ENCODE data around the gene LRRC26.

The LRRC26 gene

DNA sequence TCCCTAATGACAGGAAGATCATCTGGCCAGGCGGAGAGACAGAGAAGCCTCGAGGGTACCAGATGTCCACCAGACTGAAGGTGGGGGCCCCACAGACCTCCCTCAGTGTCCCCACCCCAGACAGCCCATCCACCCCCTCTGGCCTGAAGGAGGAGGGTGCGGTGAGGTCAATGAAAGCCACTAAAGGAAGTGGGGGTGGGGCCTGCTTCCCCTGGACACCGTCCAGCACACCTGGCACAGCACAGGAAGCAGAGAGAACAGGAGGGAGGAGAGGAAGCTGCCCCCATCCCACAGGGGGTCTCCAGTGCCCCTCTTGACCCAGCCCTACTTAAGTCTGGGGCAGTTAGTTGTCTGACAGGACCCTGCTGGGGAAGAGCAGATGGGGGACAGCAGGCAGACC, 11.2 kb downstream of the LRRC26 start:
- in situ Hi-C loops (cut with HindIII; ENCODE audit: low sequenced_read_pairs): loop anchor here (25.0 kb wide), 2 partner anchors 221 to 346 kb away; partner anchors contain the start of genes C8G, FBXW5 and RABL6

DNA sequence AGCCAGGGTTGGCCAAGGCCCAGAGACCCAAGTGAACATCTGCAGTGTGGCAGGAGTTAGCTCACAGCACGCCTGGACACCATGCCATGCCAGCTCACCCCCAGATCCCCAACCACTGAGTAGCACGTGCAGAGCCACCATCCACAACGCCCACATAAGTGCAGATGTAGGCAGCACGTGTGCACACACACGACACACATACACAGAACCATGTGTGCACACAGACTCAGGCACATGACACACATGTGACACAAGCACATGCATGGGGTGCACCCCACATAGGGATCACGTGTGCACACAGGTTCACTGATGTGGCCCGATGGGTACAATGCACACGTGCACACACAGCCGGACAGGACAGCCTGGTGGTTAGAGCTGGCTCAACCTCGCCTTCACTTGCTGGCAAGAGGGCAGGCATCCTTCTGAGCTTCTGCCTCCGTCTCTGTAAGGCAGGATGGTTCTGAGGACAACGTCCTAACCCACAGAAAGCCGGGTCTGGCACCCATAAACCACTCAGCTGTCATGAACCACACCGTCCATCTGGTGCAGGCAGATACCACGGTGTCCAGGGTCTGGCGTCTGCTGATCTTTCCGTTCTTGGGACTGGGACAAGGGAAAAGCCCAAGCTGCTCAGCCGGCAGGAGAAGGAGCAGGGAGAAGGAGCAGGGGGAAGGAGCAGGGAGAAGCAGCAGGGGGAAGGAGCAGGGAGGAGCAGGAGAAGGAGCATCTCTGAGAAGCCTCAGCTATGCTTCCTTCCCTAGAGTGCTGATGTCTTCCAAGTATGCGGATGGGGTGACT, 12.0 kb downstream of the LRRC26 start:
- in situ Hi-C loops (cut with HindIII; ENCODE audit: low sequenced_read_pairs): loop anchor here (25.0 kb wide), 2 partner anchors 221 to 346 kb away; partner anchors contain the start of genes C8G, FBXW5 and RABL6

DNA sequence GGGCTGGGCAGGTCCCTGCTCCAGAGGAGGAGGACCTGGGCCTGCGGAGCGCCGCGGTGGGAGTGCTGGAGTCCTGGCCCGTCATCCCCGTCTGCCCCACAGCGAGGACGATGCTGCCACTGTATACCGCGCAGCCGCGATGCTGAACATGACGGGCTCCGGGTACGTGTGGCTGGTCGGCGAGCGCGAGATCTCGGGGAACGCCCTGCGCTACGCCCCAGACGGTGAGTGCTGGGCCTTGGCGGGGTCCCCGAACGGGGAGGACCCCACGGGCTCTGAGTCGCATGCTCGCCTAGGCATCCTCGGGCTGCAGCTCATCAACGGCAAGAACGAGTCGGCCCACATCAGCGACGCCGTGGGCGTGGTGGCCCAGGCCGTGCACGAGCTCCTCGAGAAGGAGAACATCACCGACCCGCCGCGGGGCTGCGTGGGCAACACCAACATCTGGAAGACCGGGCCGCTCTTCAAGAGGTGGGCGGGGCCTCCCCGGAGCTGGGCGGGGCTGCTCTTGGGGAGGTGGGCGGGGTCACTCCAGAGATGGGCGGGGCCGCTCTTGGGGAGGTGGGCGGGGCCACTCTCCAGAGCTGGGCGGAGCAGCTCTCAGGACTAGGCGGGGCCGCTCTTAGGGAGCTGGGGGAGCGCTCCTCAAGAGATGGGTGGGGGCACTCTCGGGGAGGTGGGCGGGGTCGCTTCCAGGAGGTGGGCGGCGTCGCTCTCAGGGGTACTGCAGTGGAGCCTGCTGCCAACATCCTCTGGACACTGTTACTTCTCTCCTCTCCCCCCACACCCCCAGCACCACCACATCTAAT, 13.1 kb downstream of the LRRC26 start:
- in situ Hi-C loops (cut with HindIII; ENCODE audit: low sequenced_read_pairs): loop anchor here (25.0 kb wide), 2 partner anchors 219 to 344 kb away; partner anchors contain the start of genes C8G, FBXW5 and RABL6

DNA sequence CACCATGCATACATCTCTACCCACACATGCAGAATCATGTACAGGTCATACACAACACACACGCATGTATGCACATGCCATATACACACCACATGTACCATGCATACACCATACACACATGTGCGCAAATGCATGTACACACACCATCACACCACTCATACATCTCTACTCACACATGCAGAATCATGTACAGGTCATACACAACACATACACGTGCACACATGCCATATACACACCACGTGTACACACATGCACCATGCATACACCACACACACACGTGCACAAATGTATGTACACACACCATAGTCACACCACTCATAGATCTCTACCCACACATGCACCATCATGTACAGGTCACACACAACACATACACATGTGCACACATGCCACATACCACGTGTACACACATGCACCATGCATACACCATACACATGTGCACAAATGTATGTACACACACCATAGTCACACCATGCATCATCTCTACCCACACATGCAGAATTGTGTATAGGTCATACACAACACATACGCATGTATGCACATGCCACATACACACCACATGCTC, 16.9 kb downstream of the LRRC26 start:
- in situ Hi-C loops (cut with HindIII; ENCODE audit: low sequenced_read_pairs): loop anchor here (25.0 kb wide), 2 partner anchors 216 to 341 kb away; partner anchors contain the start of genes C8G, FBXW5 and RABL6

DNA sequence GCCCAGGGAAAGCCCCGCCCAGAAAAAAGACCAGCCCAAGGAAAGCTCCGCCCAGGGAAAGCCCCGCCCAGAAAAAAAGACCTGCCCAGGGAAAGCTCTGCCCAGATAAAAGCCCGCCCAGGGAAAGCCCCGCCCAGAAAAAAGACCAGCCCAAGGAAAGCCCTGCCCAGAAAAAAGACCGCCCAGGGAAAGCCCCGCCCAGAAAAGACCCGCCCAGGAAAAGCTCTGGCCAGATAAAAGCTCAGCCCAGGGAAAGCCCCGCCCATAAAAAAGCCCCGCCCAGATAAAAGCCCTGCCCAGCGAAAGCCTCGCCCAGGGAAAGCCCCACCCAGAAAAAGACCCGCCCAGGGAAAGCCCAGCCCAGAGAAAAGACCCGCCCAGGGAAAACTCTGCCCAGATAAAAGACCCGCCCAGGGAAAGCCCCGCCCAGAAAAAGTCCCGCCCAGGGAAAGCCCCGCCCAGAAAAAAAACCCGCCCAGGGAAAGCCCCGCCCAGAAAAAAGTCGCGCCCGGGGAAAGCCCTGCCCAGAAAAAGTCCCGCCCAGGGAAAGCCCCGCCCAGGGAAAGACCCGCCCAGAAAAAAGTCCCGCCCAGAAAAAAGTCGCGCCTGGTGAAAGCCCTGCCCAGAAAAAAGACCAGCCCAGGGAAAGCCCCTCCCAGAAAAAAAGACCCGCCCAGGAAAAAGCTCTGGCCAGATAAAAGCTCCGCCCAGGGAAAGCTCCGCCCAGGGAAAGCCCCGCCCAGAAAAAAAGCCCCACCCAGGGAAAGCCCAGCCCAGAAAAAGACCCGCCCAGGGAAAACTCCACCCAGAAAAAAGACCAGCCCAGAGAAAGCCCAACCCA, 19.0 kb downstream of the LRRC26 start:
- in situ Hi-C loops (cut with HindIII; ENCODE audit: low sequenced_read_pairs): loop anchor here (25.0 kb wide), 2 partner anchors 214 to 339 kb away; partner anchors contain the start of genes C8G, FBXW5 and RABL6

DNA sequence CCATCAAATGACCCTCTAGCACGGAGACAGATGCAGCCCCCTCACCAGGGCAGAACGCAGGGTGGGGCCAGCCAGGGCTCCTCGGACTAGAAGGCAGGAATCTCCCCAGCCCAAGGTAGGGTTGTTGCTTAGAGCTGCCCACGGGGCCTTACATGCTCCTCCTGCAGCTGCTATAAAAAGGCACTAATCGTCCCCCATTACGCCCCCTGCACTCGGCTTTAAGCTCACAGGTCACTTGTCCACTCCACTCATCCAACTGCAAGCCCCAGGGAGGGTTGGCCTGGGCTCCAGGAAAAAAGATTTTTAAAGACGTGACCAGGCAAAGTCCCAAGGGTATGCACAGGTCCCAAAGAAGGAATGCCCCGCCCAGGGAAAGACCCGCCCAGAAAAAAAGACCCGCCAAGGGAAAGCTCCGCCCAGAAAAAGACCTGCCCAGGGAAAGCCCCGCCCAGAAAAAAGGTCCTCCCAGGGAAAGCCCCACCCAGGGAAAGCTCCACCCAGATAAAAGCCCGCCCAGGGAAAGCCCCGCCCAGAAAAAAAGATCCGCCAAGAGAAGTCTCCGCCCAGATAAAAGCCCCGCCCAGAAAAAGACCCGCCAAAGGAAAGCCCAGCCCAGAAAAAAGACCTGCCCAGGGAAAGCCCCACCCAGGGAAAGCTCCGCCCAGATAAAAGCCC, 19.8 kb downstream of the LRRC26 start:
- in situ Hi-C loops (cut with HindIII; ENCODE audit: low sequenced_read_pairs): loop anchor here (25.0 kb wide), 2 partner anchors 213 to 338 kb away; partner anchors contain the start of genes C8G, FBXW5 and RABL6

DNA sequence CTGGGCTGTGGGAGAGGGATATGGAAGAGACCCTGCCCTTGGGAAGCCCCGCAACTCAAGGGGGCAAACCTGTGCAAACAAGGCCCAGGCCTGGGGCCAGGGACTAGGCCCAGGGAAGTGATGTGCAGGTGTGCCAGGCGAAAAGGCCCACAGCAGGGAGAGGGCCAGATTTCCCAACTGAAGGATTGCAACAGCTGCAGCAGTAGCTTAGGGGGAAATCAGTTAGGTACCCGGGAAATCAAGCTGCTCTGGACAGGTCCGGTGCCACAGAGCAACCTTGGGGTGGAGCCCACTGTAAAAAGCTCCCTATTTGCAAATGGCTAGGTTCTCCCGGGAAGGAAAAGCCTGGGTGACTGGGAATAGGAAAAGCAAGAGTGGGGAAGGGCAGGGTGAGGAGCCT, 20.5 kb downstream of the LRRC26 start:
- in situ Hi-C loops (cut with HindIII; ENCODE audit: low sequenced_read_pairs): no loop called here

DNA sequence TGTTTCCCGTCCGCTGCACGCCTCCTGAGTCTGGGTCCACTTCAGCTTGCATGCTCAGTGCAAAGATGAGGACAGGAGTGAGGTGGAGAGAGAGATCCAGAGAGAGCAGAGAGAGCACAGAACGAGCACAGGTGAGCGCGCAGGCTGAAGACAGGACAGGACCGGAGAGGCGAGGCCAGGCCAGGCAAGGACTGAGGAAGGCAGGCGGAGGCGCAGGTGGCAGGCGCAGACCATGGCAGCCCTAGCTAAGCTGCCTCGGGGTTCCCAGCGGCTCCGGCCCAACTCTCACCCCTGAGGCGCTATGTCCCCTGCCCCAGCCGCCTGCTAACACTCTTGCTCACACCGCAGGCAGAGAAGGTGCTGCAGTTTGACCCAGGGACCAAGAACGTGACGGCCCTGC, 21.2 kb downstream of the LRRC26 start:
- in situ Hi-C loops (cut with HindIII; ENCODE audit: low sequenced_read_pairs): no loop called here

DNA sequence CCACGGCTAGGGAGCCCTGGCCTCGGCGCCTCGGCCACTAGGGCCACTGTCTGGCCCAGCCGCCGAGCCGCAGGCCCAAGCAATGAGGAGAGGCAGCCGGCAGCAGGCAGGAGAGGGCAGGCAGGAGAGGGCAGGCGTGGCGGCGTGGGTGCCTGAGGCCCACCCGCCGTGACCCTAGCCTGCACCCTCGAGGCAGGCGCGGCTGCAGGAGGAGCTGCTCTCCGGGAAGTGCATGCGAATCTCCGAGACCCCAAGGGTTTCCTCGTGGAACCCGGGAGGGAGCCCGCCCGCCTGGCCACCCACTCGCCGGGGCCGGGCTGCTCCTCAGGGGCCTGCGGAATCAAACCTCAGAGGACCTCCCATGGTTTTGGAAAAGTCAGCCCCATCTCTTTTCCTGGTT, 21.6 kb downstream of the LRRC26 start:
- in situ Hi-C loops (cut with HindIII; ENCODE audit: low sequenced_read_pairs): no loop called here

DNA sequence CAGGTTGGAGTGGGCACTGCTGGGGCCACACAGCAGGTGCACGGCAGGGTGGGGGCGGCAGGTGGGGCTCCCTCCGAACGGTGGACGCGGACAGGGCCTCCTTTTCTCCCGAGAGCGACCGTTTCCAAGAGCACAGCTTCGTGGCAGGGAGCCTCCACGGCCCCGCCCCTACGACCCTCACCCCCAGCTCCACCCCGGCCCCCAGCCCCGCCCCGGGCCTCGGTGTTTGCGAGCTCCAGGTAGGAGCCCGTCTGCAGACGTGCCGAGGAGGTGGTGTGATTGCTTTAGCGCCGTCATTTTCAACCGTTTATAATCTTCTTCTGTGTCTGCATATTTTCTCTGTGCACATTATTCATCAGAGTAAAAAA, 22.1 kb downstream of the LRRC26 start:
- in situ Hi-C loops (cut with HindIII; ENCODE audit: low sequenced_read_pairs): no loop called here

DNA sequence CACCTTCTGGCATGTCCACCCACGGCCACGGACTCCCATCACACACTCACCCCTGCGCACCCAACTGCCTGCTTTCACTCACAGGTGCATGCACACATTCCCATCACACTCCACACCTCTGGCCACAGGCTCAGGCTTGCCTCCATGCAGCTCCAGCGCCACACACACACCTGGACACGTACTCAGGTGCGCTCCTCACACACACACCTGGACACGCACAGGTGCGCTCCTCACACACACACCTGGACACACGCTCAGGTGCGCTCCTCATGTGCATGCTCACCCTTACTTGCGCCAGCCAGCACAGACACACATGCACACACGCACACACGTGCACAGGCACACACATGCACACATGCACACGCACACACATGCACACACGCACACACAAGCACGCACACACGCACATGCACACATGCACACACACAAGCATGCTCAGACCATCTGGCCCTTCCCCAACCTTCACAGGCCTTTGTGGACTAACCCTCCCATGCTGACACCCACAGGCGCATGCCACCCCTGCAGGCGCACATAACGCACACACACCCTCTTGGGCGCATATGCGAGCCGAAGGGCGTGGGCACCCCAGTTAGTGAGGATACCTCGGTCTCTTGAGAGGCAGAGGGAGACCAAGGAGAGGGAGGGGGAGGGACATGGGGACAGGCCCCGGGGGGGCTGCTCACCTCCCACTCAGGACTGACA, 22.6 kb downstream of the LRRC26 start:
- in situ Hi-C loops (cut with HindIII; ENCODE audit: low sequenced_read_pairs): no loop called here

DNA sequence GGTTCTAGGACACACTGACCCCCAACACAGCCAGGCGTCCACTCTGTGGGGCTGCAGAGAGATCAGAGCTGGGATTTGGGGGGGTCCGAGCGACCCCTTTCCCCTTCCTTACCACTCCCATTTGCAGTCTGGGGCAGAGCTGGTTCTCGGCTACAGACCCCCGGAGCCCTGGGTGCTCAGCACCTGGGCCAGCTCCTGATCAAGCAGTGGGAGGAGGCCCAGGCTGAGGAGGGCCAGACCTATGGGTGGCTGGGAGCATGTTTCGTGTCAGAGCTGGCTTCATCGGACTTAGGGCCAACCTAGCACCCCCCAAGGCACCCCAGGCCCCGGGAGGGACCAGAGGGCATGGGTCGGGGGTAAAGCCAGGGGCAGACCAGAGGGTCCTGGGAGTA, 23.3 kb downstream of the LRRC26 start:
- in situ Hi-C loops (cut with HindIII; ENCODE audit: low sequenced_read_pairs): no loop called here

DNA sequence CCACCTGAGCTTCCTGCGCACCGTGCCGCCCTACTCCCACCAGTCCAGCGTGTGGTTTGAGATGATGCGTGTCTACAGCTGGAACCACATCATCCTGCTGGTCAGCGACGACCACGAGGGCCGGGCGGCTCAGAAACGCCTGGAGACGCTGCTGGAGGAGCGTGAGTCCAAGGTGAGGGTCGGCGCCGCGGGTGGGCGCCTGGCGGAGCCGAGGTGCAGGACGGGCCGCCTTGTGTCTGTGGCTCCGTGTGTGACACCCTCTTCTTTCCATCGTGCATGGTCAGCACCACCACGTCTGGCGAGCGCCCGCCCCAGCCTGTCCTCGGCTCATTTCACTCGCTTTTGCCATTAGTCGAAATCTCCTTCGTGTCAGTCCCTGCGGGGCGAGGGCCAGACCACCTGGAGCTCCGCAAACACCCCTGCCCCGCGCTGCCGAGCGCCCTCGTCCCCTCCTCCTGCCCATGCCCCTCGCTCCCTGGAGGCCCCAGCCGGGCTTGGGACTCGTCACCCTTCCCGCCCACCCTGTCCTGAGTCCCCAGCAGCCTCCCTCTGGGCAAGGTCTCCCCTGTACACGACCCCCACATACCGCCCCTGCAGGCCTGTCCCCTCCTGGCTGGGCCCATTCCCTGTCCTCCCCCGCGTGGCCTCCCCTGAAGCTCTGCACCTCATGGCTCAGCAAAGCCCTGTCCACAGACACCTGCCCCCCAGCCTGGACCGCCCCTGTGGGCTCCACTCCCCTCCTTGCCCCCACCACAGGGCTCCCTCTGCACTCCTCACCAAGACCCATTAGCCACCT, 23.9 kb downstream of the LRRC26 start:
- in situ Hi-C loops (cut with HindIII; ENCODE audit: low sequenced_read_pairs): no loop called here

DNA sequence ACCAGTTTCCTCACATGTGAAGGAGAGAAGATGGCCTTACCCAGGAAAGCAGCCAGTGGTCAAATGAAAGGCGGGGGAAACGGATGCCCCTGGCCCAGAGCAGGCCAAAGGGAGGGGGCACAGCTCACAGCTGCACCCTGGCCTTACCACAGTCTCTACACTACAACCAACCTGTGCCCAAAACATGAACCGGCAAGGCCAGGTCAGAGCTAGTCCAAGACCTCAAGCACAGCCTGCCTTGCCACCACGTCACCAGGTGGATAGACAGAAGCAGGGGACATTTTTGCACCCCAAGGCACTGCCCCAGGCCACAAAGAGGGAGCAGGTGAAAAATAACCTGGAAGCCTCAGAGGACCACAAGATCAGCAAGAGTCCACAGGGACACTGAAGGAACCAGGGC, 26.4 kb downstream of the LRRC26 start:
- in situ Hi-C loops (cut with HindIII; ENCODE audit: low sequenced_read_pairs): no loop called here

DNA sequence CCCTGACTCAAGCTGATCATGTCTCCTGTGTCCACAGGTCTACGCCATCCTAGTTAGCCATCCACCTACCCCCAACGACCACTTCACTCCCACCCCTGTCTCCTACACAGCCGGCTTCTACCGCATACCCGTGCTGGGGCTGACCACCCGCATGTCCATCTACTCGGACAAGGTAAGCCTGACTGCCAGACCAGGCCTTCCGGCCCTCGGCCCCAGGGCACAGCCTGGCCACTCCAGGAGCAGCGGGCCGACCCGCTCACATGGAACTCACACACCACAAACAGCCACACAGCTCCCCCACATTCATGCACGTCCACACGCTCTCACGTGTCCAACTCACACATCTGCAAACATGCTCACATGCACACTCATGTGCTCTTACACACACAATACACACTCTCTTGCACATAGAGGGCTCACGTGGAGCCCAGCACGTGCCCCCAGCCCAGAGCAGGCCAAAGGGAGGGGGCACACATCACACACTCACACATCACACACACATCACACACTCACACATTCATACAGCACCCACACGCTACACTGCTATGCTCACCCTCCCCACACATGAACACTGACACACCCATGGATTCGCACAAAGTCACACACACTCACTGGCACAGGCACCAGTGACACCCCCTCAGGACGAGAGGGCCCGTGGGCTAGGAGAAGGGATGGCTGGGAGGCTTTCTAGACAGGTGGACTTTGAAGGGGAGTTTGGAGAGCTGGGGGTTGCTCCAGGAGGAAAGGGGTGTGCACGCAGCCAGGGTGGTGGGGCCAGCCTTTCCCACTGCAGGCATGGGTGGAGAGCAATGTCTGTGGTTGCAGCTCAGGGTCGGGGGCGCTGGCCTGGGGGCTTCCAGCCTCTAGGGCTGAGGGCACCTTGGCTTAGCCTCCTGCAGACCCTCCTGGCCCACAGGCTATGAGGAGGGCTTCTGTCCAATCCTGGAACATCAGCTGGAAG, 27.6 kb downstream of the LRRC26 start:
- in situ Hi-C loops (cut with HindIII; ENCODE audit: low sequenced_read_pairs): no loop called here

DNA sequence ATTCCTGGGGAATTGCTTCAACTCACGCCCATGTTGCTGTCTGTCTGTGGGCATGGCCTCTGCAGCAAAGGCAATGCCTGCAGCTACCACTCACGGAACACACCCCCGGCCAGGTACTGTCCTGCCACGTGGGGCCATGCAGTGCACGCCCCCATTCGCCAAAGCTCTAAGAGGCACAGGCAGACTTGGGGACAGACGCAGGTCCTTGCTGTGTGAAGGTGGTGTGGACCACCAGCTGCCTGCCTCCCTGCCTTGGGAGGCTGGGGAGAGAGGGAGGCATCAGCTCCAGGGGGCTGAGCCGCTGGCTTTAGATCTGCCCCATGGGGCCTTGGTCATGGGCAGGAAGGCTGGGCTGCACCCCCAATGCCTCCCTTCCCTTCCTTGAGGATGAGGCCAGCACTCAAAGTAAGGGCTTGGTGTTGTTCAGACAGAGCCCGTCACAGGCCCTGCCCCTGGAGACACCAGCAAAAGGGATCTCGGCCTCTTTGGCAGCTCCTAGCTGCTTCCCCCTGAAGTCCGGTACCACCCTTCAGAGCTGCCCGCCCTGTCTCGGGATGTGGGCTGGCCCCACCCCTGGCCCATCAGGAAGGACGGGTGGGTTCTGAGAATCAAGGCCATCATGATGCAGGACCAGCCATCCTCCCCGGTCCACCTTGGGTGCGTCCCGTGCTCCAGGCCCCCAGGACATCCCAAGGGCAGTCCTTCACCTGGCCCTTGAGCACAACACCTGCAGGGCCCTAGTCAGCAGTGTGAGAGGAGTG, 28.6 kb downstream of the LRRC26 start:
- in situ Hi-C loops (cut with HindIII; ENCODE audit: low sequenced_read_pairs): no loop called here

All from endothelial cell of hepatic sinusoid (primary cell).